H1 (cell line): Measurements from ENCODE around the gene LRRFIP1. TPM values are rescaled to one million over a fixed set of nuclear protein-coding genes. Genes with fewer than 3 reads are reported as not detected.
A peak's percentile ranks its signal among the peaks of the same experiment; 100 is the strongest.

ENCODE experiments used
- CTCF ChIA-PET: fragments of 300-600 bp; sonication (Branson Sonifier 250); formaldehyde crosslinking; loops from one replicate; lab custom pipeline; 2021; ENCODE audit not compliant: partially characterized antibody; lab: Charles Lee
- POLR2A ChIA-PET: fragments of 300-600 bp; sonication (Branson Sonifier 250); formaldehyde crosslinking; loops from one replicate; lab custom pipeline; 2021; ENCODE audit warnings: inconsistent platforms; ENCODE audit not compliant: partially characterized antibody; lab: Charles Lee
- DNase-seq, 2 experiments: peaks; one replicate each; pipeline versions ENCODE4 v3.0.0 to v3.0.0-alpha.2; 2010 to 2022; ENCODE audit warnings: low spot score in 2 of 2, low read depth in 1 of 2, mixed read lengths in 1 of 2
- FAIRE-seq: peaks from 2 replicates; lab custom pipeline; 2011; peaks lifted over from hg19 to GRCh38; lab: Jason Lieb, UNC
- H2AFZ ChIP-seq: 2 replicates; pipeline ENCODE4 v1.8.1; 2012; ENCODE audit warnings: low read length, inconsistent platforms
- H2AK5ac ChIP-seq: 2 replicates; pipeline ENCODE4 v1.6.1; 2013; ENCODE audit warnings: low read depth, low read length
- H2BK120ac ChIP-seq: replicated peaks from 2 replicates; pipeline ENCODE3; 2013; ENCODE audit warnings: low read depth, low read length, inconsistent platforms
- H2BK12ac ChIP-seq: 2 replicates; pipeline ENCODE4 v1.6.1; 2013; ENCODE audit warnings: low read depth, low read length
- H2BK15ac ChIP-seq: 2 replicates; pipeline ENCODE4 v1.6.1; 2013; ENCODE audit warnings: low read length
- H2BK20ac ChIP-seq: 2 replicates; pipeline ENCODE4 v1.6.1; 2013; ENCODE audit warnings: low read length
- H2BK5ac ChIP-seq: 2 replicates; pipeline ENCODE4 v1.6.1; 2013; ENCODE audit warnings: low read depth, low read length
- H3K14ac ChIP-seq: 2 replicates; pipeline ENCODE4 v1.6.1; 2013; ENCODE audit warnings: inconsistent platforms; ENCODE audit not compliant: insufficient read length
- H3K18ac ChIP-seq: 2 replicates; pipeline ENCODE4 v1.6.1; 2013; ENCODE audit warnings: low read length; ENCODE audit errors: extremely low read depth
- H3K23ac ChIP-seq: 2 replicates; pipeline ENCODE4 v1.6.1; 2013; ENCODE audit warnings: inconsistent platforms; ENCODE audit not compliant: insufficient read length
- H3K23me2 ChIP-seq: 2 replicates; pipeline ENCODE4 v1.6.1; 2013; ENCODE audit warnings: low read depth, low read length
- H3K27ac ChIP-seq: 2 replicates; pipeline ENCODE4 v1.6.1; 2011; ENCODE audit warnings: low read depth, low read length, inconsistent platforms
- H3K27me3 ChIP-seq, 4 experiments: replicated peaks in 1 of 4; 1 replicate in 1 of 4; 2 replicates in 3 of 4; pipeline versions ENCODE4 v1.6.1 to v1.8.1; 2011 to 2013; ENCODE audit warnings: low read length in 3 of 4, mild to moderate bottlenecking in 3 of 4, inconsistent platforms in 2 of 4, mixed read lengths in 2 of 4, moderate library complexity in 1 of 4; ENCODE audit not compliant: control insufficient read depth in 3 of 4, insufficient read depth in 3 of 4; ENCODE audit errors: extremely low read depth in 1 of 4
- H3K36me3 ChIP-seq, 4 experiments: 2 replicates each; pipeline versions ENCODE4 v1.6.1 to v1.8.1; 2011 to 2013; ENCODE audit warnings: mild to moderate bottlenecking in 4 of 4, low read length in 3 of 4, moderate library complexity in 2 of 4, control low read depth in 1 of 4, inconsistent platforms in 1 of 4; ENCODE audit not compliant: insufficient read depth in 4 of 4, control insufficient read depth in 2 of 4
- H3K4ac ChIP-seq: replicated peaks from 2 replicates; pipeline ENCODE3; 2013; ENCODE audit warnings: low read length, low read depth, mixed read lengths, inconsistent platforms; ENCODE audit not compliant: insufficient read length
- H3K4me1 ChIP-seq, 4 experiments: replicated peaks in 1 of 4; 1 replicate in 1 of 4; 2 replicates in 3 of 4; pipeline versions ENCODE4 v1.6.1 to v1.8.1; 2011 to 2013; ENCODE audit warnings: low read length in 3 of 4, inconsistent platforms in 2 of 4, mixed read lengths in 1 of 4; ENCODE audit not compliant: insufficient read depth in 4 of 4, control insufficient read depth in 3 of 4
- H3K4me2 ChIP-seq, 2 experiments: 2 replicates each; pipeline versions ENCODE4 v1.6.1 to v1.8.1; 2011 to 2013; ENCODE audit warnings: low read depth in 2 of 2, low read length in 2 of 2, control low read depth in 1 of 2, inconsistent platforms in 1 of 2, mild to moderate bottlenecking in 1 of 2; ENCODE audit not compliant: insufficient read depth in 1 of 2
- H3K4me3 ChIP-seq, 4 experiments: fragments of 200-600, 300-600 bp in 1 of 4; sonication (generic), shearing (Covaris generic), sonication (Bioruptor Twin) in 1 of 4; 2 replicates each; pipeline versions ENCODE4 v1.5.1 to v1.8.1; 2011 to 2016; ENCODE audit warnings: low read length in 4 of 4, low read depth in 3 of 4, control low read depth in 2 of 4, inconsistent platforms in 2 of 4, mild to moderate bottlenecking in 2 of 4, mixed read lengths in 1 of 4, moderate library complexity in 1 of 4; ENCODE audit not compliant: insufficient read depth in 2 of 4; ENCODE audit errors: extremely low read depth in 1 of 4
- H3K56ac ChIP-seq: replicated peaks from 2 replicates; pipeline ENCODE3; 2013; ENCODE audit warnings: low read depth, mild to moderate bottlenecking, mixed read lengths, low read length, inconsistent platforms; ENCODE audit not compliant: insufficient read length
- H3K79me1 ChIP-seq: 2 replicates; pipeline ENCODE4 v1.6.1; 2013; ENCODE audit warnings: low read depth, low read length, control low read depth
- H3K79me2 ChIP-seq, 2 experiments: 2 replicates each; pipeline versions ENCODE4 v1.6.1 to v1.8.1; 2012 to 2013; ENCODE audit warnings: low read length in 2 of 2, mild to moderate bottlenecking in 2 of 2, inconsistent platforms in 1 of 2; ENCODE audit not compliant: insufficient read depth in 2 of 2, control insufficient read depth in 1 of 2
- H3K9ac ChIP-seq, 4 experiments: replicated peaks in 1 of 4; 1 replicate in 1 of 4; 2 replicates in 3 of 4; pipeline versions ENCODE4 v1.6.1 to v1.8.1; 2011 to 2013; ENCODE audit warnings: low read depth in 3 of 4, low read length in 3 of 4, control low read depth in 2 of 4, mild to moderate bottlenecking in 2 of 4, moderate library complexity in 2 of 4, inconsistent platforms in 1 of 4; ENCODE audit errors: extremely low read depth in 1 of 4
- H3K9me3 ChIP-seq, 2 experiments: 2 replicates each; pipeline versions ENCODE4 v1.6.1 to v1.8.1; 2012 to 2013; ENCODE audit warnings: mild to moderate bottlenecking in 2 of 2, moderate library complexity in 2 of 2, control low read depth in 1 of 2, inconsistent platforms in 1 of 2, low read depth in 1 of 2, low read length in 1 of 2, mixed read lengths in 1 of 2; ENCODE audit not compliant: insufficient read depth in 2 of 2
- H4K20me1 ChIP-seq, 2 experiments: replicated peaks in 1 of 2; 2 replicates each; pipeline versions ENCODE3 to v1.8.1; 2011 to 2013; ENCODE audit warnings: inconsistent platforms in 2 of 2, low read length in 2 of 2, mild to moderate bottlenecking in 1 of 2; ENCODE audit not compliant: insufficient read depth in 2 of 2, control insufficient read depth in 1 of 2
- H4K5ac ChIP-seq: 2 replicates; pipeline ENCODE4 v1.6.1; 2013; ENCODE audit warnings: low read length, low read depth, mixed read lengths, inconsistent platforms; ENCODE audit not compliant: insufficient read length
- H4K8ac ChIP-seq: 2 replicates; pipeline ENCODE4 v1.8.0; 2013; ENCODE audit warnings: mild to moderate bottlenecking, moderate library complexity, low read length, inconsistent platforms; ENCODE audit not compliant: insufficient read depth; ENCODE audit errors: extremely low read depth
- H4K91ac ChIP-seq: replicated peaks from 2 replicates; pipeline ENCODE3; 2013; ENCODE audit warnings: low read length, mixed read lengths, inconsistent platforms; ENCODE audit not compliant: insufficient read length
- KDM1A ChIP-seq: fragments of 200-600, 300-600 bp; sonication (generic); IDR thresholded peaks from 2 replicates; pipeline ENCODE4 v1.7.1; 2016; ENCODE audit warnings: mild to moderate bottlenecking, low read length, borderline replicate concordance
- TEAD4 ChIP-seq: IDR thresholded peaks from 2 replicates; pipeline ENCODE4 v1.6.1; 2012; ENCODE audit warnings: low read depth, low read length, inconsistent platforms, mixed read lengths
- YY1 ChIP-seq: IDR thresholded peaks from 2 replicates; pipeline ENCODE4 v1.6.1; 2011; ENCODE audit warnings: low read depth, mild to moderate bottlenecking, low read length
- ZNF274 ChIP-seq: IDR thresholded peaks from 2 replicates; pipeline ENCODE4 v1.7.0; 2012; ENCODE audit warnings: low read length, borderline replicate concordance; ENCODE audit errors: extremely low read depth
- WGBS, 2 experiments: shearing (Covaris generic) in 1 of 2; methylation state at CpG; one replicate each; pipeline versions ENCODE4 v1.1.6 to v1.1.7; 2013 to 2015; ENCODE audit warnings: low lambda C conversion rate in 2 of 2, mixed read lengths in 2 of 2, inconsistent platforms in 1 of 2, low coverage in 1 of 2, missing lambda C conversion rate in 1 of 2; ENCODE audit not compliant: insufficient replicate concordance in 2 of 2, insufficient coverage in 1 of 2, insufficient read length in 1 of 2; ENCODE audit errors: extremely low coverage in 1 of 2, missing lambda C conversion rate in 1 of 2; 5-methylcytosine and 5-hydroxymethylcytosine counted together
- polyA plus RNA-seq, 7 experiments: library from polyadenylated mRNA; depleted of rRNA in 3 of 7; stranded (reverse) in 5 of 7; unstranded in 2 of 7; fragments of >200 nt in 5 of 7; fragments of 200-250 nt in 2 of 7; gene quantifications; 1 replicate in 5 of 7; 2 replicates in 1 of 7; 4 replicates in 1 of 7; pipeline versions ENCODE4 v1.2.1 to v1.2.3, GENCODE V29; 2011 to 2013; ENCODE audit warnings: missing spikeins in 2 of 7, mixed read lengths in 2 of 7
- total RNA-seq: library from RNA; stranded (reverse); fragmentation: NEBNext Ultra II Directional; extraction: Animal tissue kit (Norgen Biotek cat#: 25700); gene quantifications from 2 replicates; pipeline ENCODE4 v1.2.1, GENCODE V29; 2021
- TF ChIP-seq, protein P1 (sequence below): IDR thresholded peaks from 2 replicates; pipeline ENCODE4 v1.6.1; 2012; ENCODE audit warnings: inconsistent platforms

LRRFIP1 gene
- total and polyA plus RNA-seq, 2 of the 8 experiments (the other 6 are each of a cell fraction or from before 2014, with no cell fraction given), result 12.1 to 75.8 TPM

- Histone ChIP-seq H2BK12ac (0 out of 2 replicates have a peak overlapping the region, but pooled peaks have one; percentile 97), H3K23me2 (no peaks in the 10 kb centered on the region), H4K5ac (no peak overlapping the region), H3K27me3 (no peaks in the 10 kb centered on the region; a peak in 1 of 7 replicates), H3K4me3 (no peak overlapping the region), H2AFZ (no peak overlapping the region), H3K14ac (no peak overlapping the region), H4K91ac (no peak overlapping the region), H2BK20ac (no peak overlapping the region; the same call in 1 of the 2 replicates), H3K4me1 (peaks cover 8 to 21% (median 17%) of the 10 kb centered on the region in 4 experiments), H3K9ac (no peak overlapping the region), H3K27ac (no peak overlapping the region), H4K20me1 (no peaks in the 10 kb centered on the region), H3K9me3 (no peaks in the 10 kb centered on the region), H3K36me3 (no peaks in the 10 kb centered on the region), H2BK120ac (no peak overlapping the region), H2AK5ac (peak overlapping the region; percentile 47), H3K79me1 (no peaks in the 10 kb centered on the region), H3K4ac (no peak overlapping the region), H3K56ac (no peak overlapping the region), H3K18ac (no peak overlapping the region), H3K4me2 (no peak overlapping the region), H2BK5ac (no peak overlapping the region), H3K23ac (no peak overlapping the region), H3K79me2 (no peaks in the 10 kb centered on the region), H2BK15ac (no peak overlapping the region), H4K8ac (no peak overlapping the region)
- no peak for DNase-seq
- no peak for TF ChIP-seq KDM1A
- TF ChIP-seq, protein P1, sequence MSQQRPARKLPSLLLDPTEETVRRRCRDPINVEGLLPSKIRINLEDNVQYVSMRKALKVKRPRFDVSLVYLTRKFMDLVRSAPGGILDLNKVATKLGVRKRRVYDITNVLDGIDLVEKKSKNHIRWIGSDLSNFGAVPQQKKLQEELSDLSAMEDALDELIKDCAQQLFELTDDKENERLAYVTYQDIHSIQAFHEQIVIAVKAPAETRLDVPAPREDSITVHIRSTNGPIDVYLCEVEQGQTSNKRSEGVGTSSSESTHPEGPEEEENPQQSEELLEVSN, result no peak
- no peak for TF ChIP-seq YY1
- no peak for TF ChIP-seq TEAD4
- no peak for TF ChIP-seq ZNF274
- no peak for FAIRE-seq
- POLR2A ChIA-PET, result interaction anchor here (1.0 to 6.3 kb wide), 3 partner anchors 9 to 27 kb away, joined by 3 to 51 read pairs (median 42); partner anchors contain the start of genes LRRFIP1 and RAB17
- 76% methylated on average over 4 of the region's 4 CpGs; no CpG with 5 or more reads in 1 of the 2 experiments for WGBS, 2 experiments
- CTCF ChIA-PET, result interaction anchor here (0.8 to 1.5 kb wide), 5 partner anchors 8 to 127 kb away, joined by 3 to 4 read pairs (median 3); no protein-coding TSS in a partner anchor
Observed at GRCh38 chr2:237617587-237617982, 9.8 kb upstream of the LRRFIP1 start.
